Smooth muscle cell (in vitro differentiated cells): ENCODE measurements around the gene NOG. TPM values are rescaled to one million over a fixed set of nuclear protein-coding genes. Genes with fewer than 3 reads are reported as not detected.

Experiments used
- DNase-seq: peaks from one replicate; lab custom pipeline; 2025; ENCODE audit not compliant: unreplicated experiment; lab: John Stamatoyannopoulos, UW
- H2AFZ ChIP-seq: fragments of 200-600 bp; sonication (generic); 2 replicates; pipeline ENCODE4 v1.6.0; 2016; ENCODE audit warnings: antibody characterized with exemption, low read depth, mild to moderate bottlenecking
- H3F3A ChIP-seq: fragments of 200-600 bp; sonication (generic); 2 replicates; pipeline ENCODE4 v1.6.0; 2017; ENCODE audit warnings: antibody characterized with exemption, low read depth
- H3K27ac ChIP-seq: fragments of 200-600 bp; sonication (generic); 2 replicates; pipeline ENCODE4 v1.5.1; 2016; ENCODE audit warnings: low read depth, mild to moderate bottlenecking
- H3K27me3 ChIP-seq: fragments of 200-600 bp; sonication (generic); 2 replicates; pipeline ENCODE4 v1.6.1; 2016; ENCODE audit warnings: low read depth, mild to moderate bottlenecking
- H3K36me3 ChIP-seq: fragments of 200-600 bp; sonication (generic); 2 replicates; pipeline ENCODE4 v1.5.1; 2016; ENCODE audit warnings: low read depth
- H3K4me1 ChIP-seq: fragments of 200-600 bp; sonication (generic); 2 replicates; pipeline ENCODE4 v1.5.1; 2016; ENCODE audit warnings: low read depth
- H3K4me2 ChIP-seq: fragments of 200-600 bp; sonication (generic); 2 replicates; pipeline ENCODE4 v1.6.0; 2016; ENCODE audit warnings: mild to moderate bottlenecking
- H3K4me3 ChIP-seq: fragments of 200-600 bp; sonication (generic); 2 replicates; pipeline ENCODE4 v1.5.1; 2016; ENCODE audit warnings: mild to moderate bottlenecking
- H3K79me2 ChIP-seq: fragments of 200-600 bp; sonication (generic); 2 replicates; pipeline ENCODE4 v1.6.0; 2016; ENCODE audit warnings: low read depth, mild to moderate bottlenecking
- H3K9ac ChIP-seq: fragments of 200-600 bp; sonication (generic); 2 replicates; pipeline ENCODE4 v1.6.0; 2016; ENCODE audit warnings: low read depth
- H3K9me3 ChIP-seq: fragments of 200-600 bp; sonication (generic); replicated peaks from 2 replicates; pipeline ENCODE4 v1.5.1; 2016; ENCODE audit warnings: low read depth
- H4K20me1 ChIP-seq: fragments of 200-600 bp; sonication (generic); 2 replicates; pipeline ENCODE4 v1.6.0; 2016; ENCODE audit warnings: low read depth
- CTCF ChIP-seq: fragments of 200-600 bp; sonication (generic); IDR thresholded peaks from 2 replicates; pipeline ENCODE4 v1.5.1; 2017; ENCODE audit warnings: borderline replicate concordance, mild to moderate bottlenecking, antibody characterized with exemption; ENCODE audit not compliant: insufficient read depth, poor library complexity, severe bottlenecking
- WGBS: methylation state at CpG from one replicate; pipeline ENCODE4 v1.1.7; 2016; ENCODE audit warnings: low lambda C conversion rate; 5-methylcytosine and 5-hydroxymethylcytosine counted together
- polyA plus RNA-seq: library from polyadenylated mRNA; unstranded; fragments of >200 nt; fragmentation: Nextera tagmentation; extraction: Ambion mirVana; gene quantifications from 2 replicates; pipeline ENCODE4 v1.2.1, GENCODE V29; 2016
- total RNA-seq: library from RNA; depleted of rRNA; stranded (reverse); fragments of >200 nt; gene quantifications from 2 replicates; pipeline ENCODE4 v1.2.3, GENCODE V29; 2014

NOG gene
- total and polyA plus RNA-seq, 2 experiments from 2014 or later: 4.6 to 7.7 TPM

DNA sequence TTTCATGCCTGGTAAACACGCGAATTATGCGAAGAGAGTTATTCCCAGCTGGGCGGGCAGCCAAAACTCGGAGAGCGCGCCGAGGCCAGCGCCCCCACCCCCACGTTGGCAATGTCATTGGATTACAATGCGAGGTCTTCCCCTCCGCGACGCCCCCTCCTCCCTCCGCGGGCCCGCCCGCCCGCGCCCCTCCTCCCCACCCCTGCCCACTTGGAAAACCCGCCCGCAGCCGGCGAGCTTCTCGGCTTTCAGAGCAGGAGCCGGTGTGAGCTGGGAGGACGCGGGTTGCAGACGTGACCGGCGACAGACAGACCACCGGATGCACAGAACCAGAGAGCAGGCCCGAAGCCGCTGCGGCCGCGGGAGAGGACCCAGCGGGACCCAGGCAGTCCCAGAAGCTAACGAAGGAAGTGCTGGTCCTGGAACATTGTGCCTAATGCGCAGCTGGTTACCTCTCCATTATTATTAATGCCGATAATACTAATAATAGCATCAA, 4.0 kb downstream of the NOG start:
- H3K27ac ChIP-seq: no peak overlapping the region
- no peaks in the 10 kb centered on the region for H3K79me2 ChIP-seq
- peak overlapping the region; percentile 100 for H3K4me2 ChIP-seq
- peak overlapping the region; percentile 76 for H3K4me3 ChIP-seq
- TF ChIP-seq CTCF: no peak
- no peaks in the 10 kb centered on the region for H4K20me1 ChIP-seq
- no peaks in the 10 kb centered on the region for H3K27me3 ChIP-seq
- no peaks in the 10 kb centered on the region for H3K9me3 ChIP-seq
- H3K4me1 ChIP-seq: peaks cover 31% of the 10 kb centered on the region
- H3F3A ChIP-seq: peaks cover 16% of the 10 kb centered on the region
- no peaks in the 10 kb centered on the region for H3K36me3 ChIP-seq
- 5% methylated on average over 30 of the region's 41 CpGs for WGBS
- DNase-seq: no peak
- no peak overlapping the region for H3K9ac ChIP-seq
- H2AFZ ChIP-seq: peak overlapping the region; percentile 62

- TF ChIP-seq CTCF: no peak
- no peaks in the 10 kb centered on the region for H3K36me3 ChIP-seq
- no peaks in the 10 kb centered on the region for H3K27me3 ChIP-seq
- no peaks in the 10 kb centered on the region for H3K9me3 ChIP-seq
- H3K4me1 ChIP-seq: peaks cover 31% of the 10 kb centered on the region
- no peak overlapping the region for H3K27ac ChIP-seq
- peak overlapping the region; percentile 100 for H3K4me2 ChIP-seq
- WGBS: 23% methylated on average over 5 of the region's 5 CpGs
- H2AFZ ChIP-seq: no peak overlapping the region
- no peaks in the 10 kb centered on the region for H4K20me1 ChIP-seq
- H3K79me2 ChIP-seq: no peaks in the 10 kb centered on the region
- no peak for DNase-seq
- no peak overlapping the region for H3K9ac ChIP-seq
- H3F3A ChIP-seq: peaks cover 16% of the 10 kb centered on the region
- H3K4me3 ChIP-seq: no peak overlapping the region
Measured at GRCh38 chr17:56598466-56598865, 5.0 kb downstream of the NOG start.

- DNase-seq: no peak
Measured at GRCh38 chr17:56599088-56599487, 5.6 kb downstream of the NOG start.

More at GRCh38 chr17:56599088-56599487, 5.6 kb downstream of the NOG start:
- no peaks in the 10 kb centered on the region for H3K36me3 ChIP-seq
- H3K4me1 ChIP-seq: peaks cover 31% of the 10 kb centered on the region
- peaks cover 13% of the 10 kb centered on the region for H3F3A ChIP-seq
- no peaks in the 10 kb centered on the region for H4K20me1 ChIP-seq
- H3K79me2 ChIP-seq: no peaks in the 10 kb centered on the region
- no peak overlapping the region for H3K9ac ChIP-seq
- no peak overlapping the region for H3K4me2 ChIP-seq
- no peak overlapping the region for H2AFZ ChIP-seq
- no peaks in the 10 kb centered on the region for H3K9me3 ChIP-seq
- no peaks in the 10 kb centered on the region for H3K27me3 ChIP-seq
- no peak overlapping the region for H3K4me3 ChIP-seq
- WGBS: 80% methylated on average over 4 of the region's 4 CpGs
- no peak for TF ChIP-seq CTCF
- no peak overlapping the region for H3K27ac ChIP-seq
